Stimulated activated naive B cell treated with anti-CD40 and anti-IgM and Interleukin-4, amounts not matched to agents 10 μg/mL and 1 μg/mL and 100 μg/mL, for 72 hours (primary cell): ENCODE data around the gene GMEB2.
"Not testable (repeated sequence)": the region's sequence is repeated elsewhere in the genome, so short reads cannot be mapped to it uniquely, and the experiment has no call there.

Experiments
- ATAC-seq, 2 donors: fragments of 150-1000 bp; cut with Tn5 transposase; replicated peaks; 2 replicates each; pipeline ENCODE4 v1.10.0; 2021; ENCODE audit warnings: moderate library complexity in 1 of 2
- DNase-seq: peaks from one replicate; pipeline ENCODE4 v3.0.0; 2021
- H3K27ac Mint-ChIP-seq: one replicate; pipeline ENCODE4 v1.8.0; 2022; ENCODE audit warnings: mild to moderate bottlenecking, mixed read lengths
- H3K27me3 Mint-ChIP-seq, 2 donors: one replicate each; pipeline ENCODE4 v1.8.0; 2022; ENCODE audit warnings: mixed read lengths in 2 of 2
- H3K36me3 Mint-ChIP-seq, 2 donors: one replicate each; pipeline ENCODE4 v1.8.0; 2022; ENCODE audit warnings: mixed read lengths in 2 of 2, mild to moderate bottlenecking in 1 of 2
- H3K4me1 Mint-ChIP-seq, 2 donors: one replicate each; pipeline ENCODE4 v1.8.0; 2022; ENCODE audit warnings: mixed read lengths in 2 of 2, mild to moderate bottlenecking in 1 of 2
- H3K4me3 Mint-ChIP-seq, 2 donors: one replicate each; pipeline ENCODE4 v1.8.0; 2022; ENCODE audit warnings: mild to moderate bottlenecking in 2 of 2, mixed read lengths in 2 of 2, moderate library complexity in 1 of 2
- H3K9me3 Mint-ChIP-seq, 2 donors: one replicate each; pipeline ENCODE4 v1.8.0; 2022; ENCODE audit warnings: mixed read lengths in 2 of 2, mild to moderate bottlenecking in 1 of 2

Gene GMEB2

GRCh38 chr20:63559485-63560332 lies 67.2 kb downstream of the GMEB2 start:
- not testable (repeated sequence) for H3K27me3 Mint-ChIP-seq, H3K27ac Mint-ChIP-seq, H3K9me3 Mint-ChIP-seq, H3K4me3 Mint-ChIP-seq, ATAC-seq, DNase-seq
- H3K36me3 Mint-ChIP-seq: peaks cover 29 to 34% of the 10 kb centered on the region in 2 donors
- H3K4me1 Mint-ChIP-seq: peaks cover 13 to 18% of the 10 kb centered on the region in 2 donors

GRCh38 chr20:63558804-63559484 lies 68.0 kb downstream of the GMEB2 start:
- no peaks in the 10 kb centered on the region for H3K27me3 Mint-ChIP-seq
- ATAC-seq (no peak), DNase-seq (no peak)
- peaks cover 17 to 24% of the 10 kb centered on the region in 2 donors for H3K4me1 Mint-ChIP-seq
- peaks cover 0 to 1% of the 10 kb centered on the region in 2 donors for H3K9me3 Mint-ChIP-seq
- peaks cover 25 to 31% of the 10 kb centered on the region in 2 donors for H3K36me3 Mint-ChIP-seq
- H3K27ac Mint-ChIP-seq: no peak overlapping the region
- no peak overlapping the region for H3K4me3 Mint-ChIP-seq

- H3K27me3 Mint-ChIP-seq: no peaks in the 10 kb centered on the region
- DNase-seq (no peak), ATAC-seq (no peak)
- H3K27ac Mint-ChIP-seq: no peak overlapping the region
- H3K36me3 Mint-ChIP-seq: peaks cover 24 to 30% of the 10 kb centered on the region in 2 donors
- H3K9me3 Mint-ChIP-seq: peaks cover 0 to 1% of the 10 kb centered on the region in 2 donors
- no peak overlapping the region for H3K4me3 Mint-ChIP-seq
- H3K4me1 Mint-ChIP-seq: peaks cover 21 to 37% of the 10 kb centered on the region in 2 donors
Observed at GRCh38 chr20:63557481-63557891, 69.4 kb downstream of the GMEB2 start.

- Mint-ChIP-seq H3K4me1 (peaks cover 22 to 42% of the 10 kb centered on the region in 2 donors), H3K36me3 (peaks cover 24 to 30% of the 10 kb centered on the region in 2 donors), H3K9me3 (peaks cover 0 to 1% of the 10 kb centered on the region in 2 donors), H3K27ac (no peak overlapping the region), H3K27me3 (no peaks in the 10 kb centered on the region), H3K4me3 (no peak overlapping the region)
- DNase-seq (no peak), ATAC-seq (no peak)
Observed at GRCh38 chr20:63556873-63557478, 69.9 kb downstream of the GMEB2 start.

GRCh38 chr20:63555661-63556381 lies 71.1 kb downstream of the GMEB2 start:
- no peak for DNase-seq
- ATAC-seq: no peak
- Mint-ChIP-seq H3K4me3 (peak overlapping the region in 1 of 2 donors; percentile 32), H3K36me3 (peaks cover 15 to 23% of the 10 kb centered on the region in 2 donors), H3K9me3 (peaks cover 0 to 1% of the 10 kb centered on the region in 2 donors), H3K27me3 (no peaks in the 10 kb centered on the region), H3K4me1 (peaks cover 25 to 43% of the 10 kb centered on the region in 2 donors), H3K27ac (no peak overlapping the region)

- ATAC-seq: peak; percentile 33 to 52
- Mint-ChIP-seq H3K36me3 (peaks cover 9 to 16% of the 10 kb centered on the region in 2 donors), H3K4me3 (peak overlapping the region; percentile 74 to 87), H3K4me1 (peaks cover 26 to 46% of the 10 kb centered on the region in 2 donors), H3K9me3 (peaks cover 0 to 1% of the 10 kb centered on the region in 2 donors), H3K27ac (peak overlapping the region; percentile 90), H3K27me3 (peaks cover 4 to 8% of the 10 kb centered on the region in 2 donors)
- DNase-seq: peak; percentile 54
Observed at GRCh38 chr20:63554361-63555278, 72.3 kb downstream of the GMEB2 start.

GRCh38 chr20:63553933-63554290 lies 73.0 kb downstream of the GMEB2 start, which contains the start of gene FNDC11:
Gene FNDC11 (plus strand): TSS chr20:63554159. CDS start chr20:63555664, 1,505 bp downstream.
- Mint-ChIP-seq H3K9me3 (no peaks in the 10 kb centered on the region), H3K36me3 (peaks cover 7 to 9% of the 10 kb centered on the region in 2 donors), H3K27ac (peak within 1 kb of the TSS; percentile 90), H3K4me3 (peak within 1 kb of the TSS; percentile 74 to 87), H3K4me1 (peaks cover 27 to 52% of the 10 kb centered on the region in 2 donors), H3K27me3 (peaks cover 4 to 13% of the 10 kb centered on the region in 2 donors)
- peak; percentile 54 to 59 for ATAC-seq
- peak; percentile 55 for DNase-seq

- Mint-ChIP-seq H3K9me3 (no peaks in the 10 kb centered on the region), H3K27ac (peak overlapping the region; percentile 90), H3K4me1 (peaks cover 29 to 52% of the 10 kb centered on the region in 2 donors), H3K27me3 (peaks cover 7 to 17% of the 10 kb centered on the region in 2 donors), H3K36me3 (peaks cover 3 to 6% of the 10 kb centered on the region in 2 donors), H3K4me3 (peak overlapping the region; percentile 74 to 87)
- peak; percentile 82 for DNase-seq
- peak; percentile 57 to 68 for ATAC-seq
Observed at GRCh38 chr20:63553251-63553932, 73.5 kb downstream of the GMEB2 start.

GRCh38 chr20:63552481-63553249 lies 74.2 kb downstream of the GMEB2 start:
- DNase-seq (peak; percentile 57), ATAC-seq (peak; percentile 41 to 46)
- Mint-ChIP-seq H3K4me1 (peaks cover 29 to 52% of the 10 kb centered on the region in 2 donors), H3K27me3 (peaks cover 7 to 18% of the 10 kb centered on the region in 2 donors), H3K4me3 (peak overlapping the region; percentile 74 to 87), H3K9me3 (no peaks in the 10 kb centered on the region), H3K27ac (peak overlapping the region; percentile 90), H3K36me3 (peaks cover 3 to 6% of the 10 kb centered on the region in 2 donors)

- ATAC-seq: no peak
- peaks cover 7 to 24% of the 10 kb centered on the region in 2 donors for H3K27me3 Mint-ChIP-seq
- no peak for DNase-seq
- H3K36me3 Mint-ChIP-seq: no peaks in the 10 kb centered on the region
- no peak overlapping the region for H3K4me3 Mint-ChIP-seq
- peaks cover 34 to 61% of the 10 kb centered on the region in 2 donors for H3K4me1 Mint-ChIP-seq
- no peaks in the 10 kb centered on the region for H3K9me3 Mint-ChIP-seq
- peak overlapping the region; percentile 37 for H3K27ac Mint-ChIP-seq
Observed at GRCh38 chr20:63551068-63551467, 75.8 kb downstream of the GMEB2 start.

- ATAC-seq (no peak), DNase-seq (no peak)
- Mint-ChIP-seq H3K27ac (peak overlapping the region; percentile 61), H3K36me3 (no peaks in the 10 kb centered on the region), H3K9me3 (no peaks in the 10 kb centered on the region), H3K4me3 (no peak overlapping the region), H3K27me3 (peaks cover 7 to 24% of the 10 kb centered on the region in 2 donors), H3K4me1 (peaks cover 34 to 63% of the 10 kb centered on the region in 2 donors)
Observed at GRCh38 chr20:63549679-63550282, 77.1 kb downstream of the GMEB2 start.
